ENCODE data around the gene ARSG. TPM values are rescaled to one million over a fixed set of nuclear protein-coding genes. Genes with fewer than 3 reads are reported as not detected.
"Not testable (repeated sequence)": the region's sequence is repeated elsewhere in the genome, so short reads cannot be mapped to it uniquely, and the experiment has no call there.

The ARSG gene
- total RNA-seq, 2 experiments from 2014 or later = 26.1 to 53.0 TPM

GRCh38 chr17:68328676-68329075, 37.4 kb downstream of the ARSG start:
- CTCF ChIA-PET (ENCODE audit: unreplicated experiment) = no interaction called here
- no peak for DNase-seq (ENCODE audit: low spot score)
- TF ChIP-seq EZH2phosphoT487 (IDR thresholded peaks at IDR 0.05; ENCODE audit: borderline replicate concordance, low read depth, low read length) = no peak
- no peak for TF ChIP-seq CTCF (conservative IDR thresholded peaks at IDR 0.05; ENCODE audit: low read length)
- BruUV-seq (replicated peaks) = no TSS peak
- Histone ChIP-seq H3K36me3 (ENCODE audit: insufficient read depth, low read length) (no peaks in the 10 kb centered on the region), H3K79me2 (ENCODE audit: insufficient read depth, low read depth, low read length) (no peaks in the 10 kb centered on the region), H3K9me3 (ENCODE audit: low read length) (no peaks in the 10 kb centered on the region), H2AFZ (ENCODE audit: low read length) (no peak overlapping the region), H3K4me1 (ENCODE audit: insufficient read depth, low read length, poor library complexity, severe bottlenecking) (no peaks in the 10 kb centered on the region), H3K4me2 (ENCODE audit: low read length) (no peak overlapping the region), H3K4me3 (ENCODE audit: low read depth, low read length, poor library complexity, severe bottlenecking) (no peak overlapping the region), H3K27ac (ENCODE audit: low read depth, low read length, poor library complexity, severe bottlenecking) (no peak overlapping the region), H4K20me1 (ENCODE audit: insufficient read depth, low read length) (no peaks in the 10 kb centered on the region), H3K9me2 (ENCODE audit: insufficient read depth, low read length) (no peaks in the 10 kb centered on the region)
- intact Hi-C loops (cut with micrococcal nuclease; ENCODE audit: unreplicated experiment) = no loop called here
- POLR2A ChIA-PET = interaction anchor here (0.7 to 1.5 kb wide), 3 partner anchors 15 to 37 kb away, joined by 3 to 4 read pairs (median 3); no protein-coding TSS in a partner anchor

GRCh38 chr17:68329331-68329730, 38.0 kb downstream of the ARSG start:
- H3K27ac ChIP-seq (ENCODE audit: low read depth, low read length, poor library complexity, severe bottlenecking) = no peak overlapping the region
- no peaks in the 10 kb centered on the region for H3K9me2 ChIP-seq (ENCODE audit: insufficient read depth, low read length)
- no peaks in the 10 kb centered on the region for H4K20me1 ChIP-seq (ENCODE audit: insufficient read depth, low read length)
- no peak overlapping the region for H3K4me3 ChIP-seq (ENCODE audit: low read depth, low read length, poor library complexity, severe bottlenecking)
- H3K36me3 ChIP-seq (ENCODE audit: insufficient read depth, low read length) = no peaks in the 10 kb centered on the region
- H2AFZ ChIP-seq (ENCODE audit: low read length) = no peak overlapping the region
- DNase-seq (ENCODE audit: low spot score) = no peak
- no peak overlapping the region for H3K4me2 ChIP-seq (ENCODE audit: low read length)
- H3K79me2 ChIP-seq (ENCODE audit: insufficient read depth, low read depth, low read length) = no peaks in the 10 kb centered on the region
- H3K4me1 ChIP-seq (ENCODE audit: insufficient read depth, low read length, poor library complexity, severe bottlenecking) = no peaks in the 10 kb centered on the region
- H3K9me3 ChIP-seq (ENCODE audit: low read length) = no peaks in the 10 kb centered on the region
- CTCF ChIA-PET (ENCODE audit: unreplicated experiment) = no interaction called here
- TF ChIP-seq CTCF (conservative IDR thresholded peaks at IDR 0.05; ENCODE audit: low read length) = no peak
- TF ChIP-seq EZH2phosphoT487 (IDR thresholded peaks at IDR 0.05; ENCODE audit: borderline replicate concordance, low read depth, low read length) = no peak
- intact Hi-C loops (cut with micrococcal nuclease; ENCODE audit: unreplicated experiment) = no loop called here
- BruUV-seq (replicated peaks) = no TSS peak
- POLR2A ChIA-PET = interaction anchor here (0.7 to 2.4 kb wide), 7 partner anchors 8 to 181 kb away, joined by 3 to 9 read pairs (median 4); no protein-coding TSS in a partner anchor

- peak; percentile 43 for DNase-seq (ENCODE audit: low spot score)
- CTCF ChIA-PET (ENCODE audit: unreplicated experiment); H3K9me3 ChIP-seq (ENCODE audit: low read length); BruUV-seq (replicated peaks); H3K79me2 ChIP-seq (ENCODE audit: insufficient read depth, low read depth, low read length); H3K9me2 ChIP-seq (ENCODE audit: insufficient read depth, low read length); H3K36me3 ChIP-seq (ENCODE audit: insufficient read depth, low read length); H3K4me2 ChIP-seq (ENCODE audit: low read length); H4K20me1 ChIP-seq (ENCODE audit: insufficient read depth, low read length); H3K27ac ChIP-seq (ENCODE audit: low read depth, low read length, poor library complexity, severe bottlenecking); H2AFZ ChIP-seq (ENCODE audit: low read length); intact Hi-C loops (cut with micrococcal nuclease; ENCODE audit: unreplicated experiment); H3K4me3 ChIP-seq (ENCODE audit: low read depth, low read length, poor library complexity, severe bottlenecking); H3K4me1 ChIP-seq (ENCODE audit: insufficient read depth, low read length, poor library complexity, severe bottlenecking): not testable (repeated sequence)
- POLR2A ChIA-PET = interaction anchor here (1.6 kb wide), 1 partner anchor 14 kb away, joined by 4 read pairs; no protein-coding TSS in a partner anchor
These were observed 40.6 kb downstream of the ARSG start for GRCh38 chr17:68331932-68332331.
